Measurements from ENCODE around the gene PCBP3.

The PCBP3 gene

DNA sequence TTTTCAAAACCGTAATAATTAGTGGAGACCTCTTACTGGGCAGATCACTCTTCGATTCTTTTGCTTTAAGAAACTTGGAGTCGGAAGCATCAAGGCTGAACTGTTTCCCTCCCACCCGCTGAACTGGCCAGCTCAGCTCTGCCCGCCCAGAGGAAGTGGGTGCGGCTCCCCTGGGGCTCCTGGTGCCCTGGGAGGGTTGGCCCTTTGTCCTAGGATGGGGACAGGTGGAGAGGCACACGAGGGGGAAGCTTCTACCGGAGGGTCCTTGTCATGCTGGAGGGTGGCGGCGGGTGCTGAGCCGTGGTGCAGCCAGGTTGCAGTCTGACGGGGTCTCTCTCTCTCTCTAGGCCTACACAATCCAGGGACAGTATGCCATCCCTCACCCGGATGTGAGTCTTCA lies 273.7 kb downstream of the PCBP3 start:
- Histone ChIP-seq H3K27me3 (ENCODE audit: insufficient read depth, low read depth, severe bottlenecking) (no peaks in the 10 kb centered on the region), H3K36me3 (no peaks in the 10 kb centered on the region), H3K27ac (no peak overlapping the region), H3K9me3 (ENCODE audit: severe bottlenecking) (no peaks in the 10 kb centered on the region), H3K4me3 (ENCODE audit: low read depth, low read length) (no peak overlapping the region)
- DNase-seq, result no peak
- TF ChIP-seq, protein P1, sequence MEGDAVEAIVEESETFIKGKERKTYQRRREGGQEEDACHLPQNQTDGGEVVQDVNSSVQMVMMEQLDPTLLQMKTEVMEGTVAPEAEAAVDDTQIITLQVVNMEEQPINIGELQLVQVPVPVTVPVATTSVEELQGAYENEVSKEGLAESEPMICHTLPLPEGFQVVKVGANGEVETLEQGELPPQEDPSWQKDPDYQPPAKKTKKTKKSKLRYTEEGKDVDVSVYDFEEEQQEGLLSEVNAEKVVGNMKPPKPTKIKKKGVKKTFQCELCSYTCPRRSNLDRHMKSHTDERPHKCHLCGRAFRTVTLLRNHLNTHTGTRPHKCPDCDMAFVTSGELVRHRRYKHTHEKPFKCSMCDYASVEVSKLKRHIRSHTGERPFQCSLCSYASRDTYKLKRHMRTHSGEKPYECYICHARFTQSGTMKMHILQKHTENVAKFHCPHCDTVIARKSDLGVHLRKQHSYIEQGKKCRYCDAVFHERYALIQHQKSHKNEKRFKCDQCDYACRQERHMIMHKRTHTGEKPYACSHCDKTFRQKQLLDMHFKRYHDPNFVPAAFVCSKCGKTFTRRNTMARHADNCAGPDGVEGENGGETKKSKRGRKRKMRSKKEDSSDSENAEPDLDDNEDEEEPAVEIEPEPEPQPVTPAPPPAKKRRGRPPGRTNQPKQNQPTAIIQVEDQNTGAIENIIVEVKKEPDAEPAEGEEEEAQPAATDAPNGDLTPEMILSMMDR (IDR thresholded peaks at IDR 0.05; ENCODE audit: low read depth, low read length), result no peak

DNA sequence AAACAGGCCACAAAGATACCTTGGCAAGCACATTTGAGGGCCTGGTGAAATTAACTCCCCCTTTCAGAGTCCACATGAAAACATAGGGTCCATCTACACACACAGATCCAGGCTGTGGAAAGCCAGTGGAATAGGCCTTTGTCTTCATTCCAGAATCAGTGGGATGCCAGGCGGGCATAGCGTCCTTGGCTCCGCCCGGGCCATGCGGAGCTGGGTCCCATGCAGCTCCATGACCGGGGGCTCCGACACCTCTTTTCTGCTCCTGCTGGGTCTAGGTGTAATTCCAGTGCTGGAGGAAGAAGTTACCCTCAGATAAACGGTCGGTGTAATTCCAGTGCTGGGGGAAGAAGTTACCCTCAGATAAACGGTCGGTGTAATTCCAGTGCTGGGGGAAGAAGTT lies 274.5 kb downstream of the PCBP3 start:
- Histone ChIP-seq H3K27me3 (ENCODE audit: insufficient read depth, low read depth, severe bottlenecking) (no peaks in the 10 kb centered on the region), H3K9me3 (ENCODE audit: severe bottlenecking) (no peaks in the 10 kb centered on the region), H3K27ac (no peak overlapping the region), H3K4me3 (ENCODE audit: low read depth, low read length) (no peak overlapping the region), H3K36me3 (no peaks in the 10 kb centered on the region)
- TF ChIP-seq, protein P1 (IDR thresholded peaks at IDR 0.05; ENCODE audit: low read depth, low read length), result no peak
- DNase-seq, result no peak

DNA sequence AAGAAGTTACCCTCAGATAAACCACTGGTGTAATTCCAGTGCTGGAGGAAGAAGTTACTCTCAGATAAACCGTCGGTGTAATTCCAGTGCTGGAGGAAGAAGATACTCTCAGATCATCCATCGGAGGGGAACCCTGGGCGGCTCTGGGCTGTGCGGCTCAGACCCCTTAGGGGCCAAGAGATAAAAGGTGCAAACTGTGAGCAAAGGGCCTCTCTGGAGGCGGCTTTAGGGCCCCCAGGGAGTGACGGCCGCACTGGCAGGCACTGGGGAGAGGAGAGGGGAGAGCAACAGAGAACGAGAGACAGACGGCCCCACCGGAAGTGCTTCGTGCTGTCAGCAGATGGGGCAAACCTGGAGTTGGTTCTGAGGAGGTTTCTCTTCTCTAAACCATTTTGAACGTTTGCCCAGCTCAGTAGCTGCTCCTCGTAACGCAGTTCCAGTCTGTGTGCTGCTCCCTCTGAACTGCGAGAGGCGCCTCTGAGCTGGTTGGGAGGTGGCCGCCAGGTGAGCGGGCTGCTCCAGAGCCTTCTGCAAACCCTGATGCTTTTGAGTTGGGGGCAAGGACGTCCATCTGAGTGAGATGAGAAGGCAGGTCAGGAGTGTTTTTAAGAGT lies 275.4 kb downstream of the PCBP3 start:
- Histone ChIP-seq H3K36me3 (0 out of 2 replicates have a peak, but pooled peaks cover 2% of the 10 kb centered on the region), H3K27ac (no peak overlapping the region), H3K9me3 (ENCODE audit: severe bottlenecking) (no peaks in the 10 kb centered on the region), H3K4me3 (ENCODE audit: low read depth, low read length) (no peak overlapping the region), H3K27me3 (ENCODE audit: insufficient read depth, low read depth, severe bottlenecking) (no peaks in the 10 kb centered on the region)
- DNase-seq, result no peak
- TF ChIP-seq, protein P1 (IDR thresholded peaks at IDR 0.05; ENCODE audit: low read depth, low read length), result 0 out of 2 replicates have a peak, but pooled peaks have one; percentile 6

DNA sequence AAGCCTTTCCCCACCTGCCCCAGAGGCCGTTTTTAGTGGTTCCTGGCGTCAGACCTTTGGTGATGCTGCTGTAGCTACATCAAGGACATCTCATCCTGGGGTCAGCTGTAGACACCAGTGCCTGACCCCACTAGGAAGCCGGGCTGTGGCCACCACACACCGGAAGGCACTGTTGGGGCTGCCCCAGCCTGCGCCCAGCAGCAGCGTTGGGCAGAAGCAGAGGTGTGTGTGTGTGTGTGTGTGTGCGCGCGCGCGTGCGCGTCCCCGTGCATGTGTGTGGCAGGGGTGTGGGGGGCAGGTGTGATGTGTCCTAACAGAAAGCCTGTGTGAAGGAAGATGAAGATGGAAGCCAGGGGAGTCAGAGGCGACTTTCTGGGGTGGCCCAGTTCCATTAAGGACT lies 276.1 kb downstream of the PCBP3 start:
- TF ChIP-seq, protein P1 (IDR thresholded peaks at IDR 0.05; ENCODE audit: low read depth, low read length), result no peak
- H3K36me3 ChIP-seq, result 0 out of 2 replicates have a peak, but pooled peaks cover 2% of the 10 kb centered on the region
- no peak overlapping the region for H3K27ac ChIP-seq
- H3K27me3 ChIP-seq (ENCODE audit: insufficient read depth, low read depth, severe bottlenecking), result no peaks in the 10 kb centered on the region
- H3K4me3 ChIP-seq (ENCODE audit: low read depth, low read length), result no peak overlapping the region
- H3K9me3 ChIP-seq (ENCODE audit: severe bottlenecking), result no peaks in the 10 kb centered on the region
- no peak for DNase-seq

DNA sequence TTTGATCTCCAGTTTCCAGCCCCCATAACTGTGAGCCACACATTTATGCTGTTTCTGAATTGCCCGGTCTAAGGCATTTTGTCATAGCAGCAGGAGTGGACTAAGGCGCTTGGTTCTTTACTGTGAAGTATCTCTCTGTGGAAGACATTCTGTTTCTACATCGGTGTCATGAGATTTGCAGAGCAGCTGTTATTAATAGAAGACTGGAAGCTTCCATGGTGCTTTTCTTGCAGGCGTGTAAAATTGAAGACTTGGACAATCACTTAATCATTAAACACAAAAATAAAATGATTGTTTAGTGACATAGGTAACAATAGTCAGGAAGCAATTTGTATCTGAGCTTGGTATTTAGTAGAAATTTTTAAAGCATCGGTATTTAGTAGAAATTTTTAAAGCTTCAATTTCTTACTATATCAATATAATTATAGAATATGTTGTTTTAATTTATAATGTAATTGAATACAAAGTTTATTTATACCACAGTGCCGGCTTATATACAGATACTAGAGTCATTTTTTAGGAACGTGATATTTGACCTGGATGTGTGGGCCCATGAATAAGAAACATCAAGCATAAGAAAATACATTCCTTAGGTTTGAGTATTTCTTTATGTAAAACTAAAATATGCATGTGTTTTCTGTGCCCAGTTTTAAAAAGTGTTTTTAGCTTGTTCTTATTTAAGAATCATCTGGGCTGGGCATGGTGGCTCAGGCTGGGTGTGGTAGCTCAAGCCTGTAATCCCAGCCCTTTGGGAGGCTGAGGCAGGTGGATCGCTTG lies 277.5 kb downstream of the PCBP3 start:
- TF ChIP-seq, protein P1 (IDR thresholded peaks at IDR 0.05; ENCODE audit: low read depth, low read length), result no peak
- Histone ChIP-seq H3K9me3 (ENCODE audit: severe bottlenecking) (no peaks in the 10 kb centered on the region), H3K36me3 (0 out of 2 replicates have a peak, but pooled peaks cover 2% of the 10 kb centered on the region), H3K27ac (no peak overlapping the region), H3K4me3 (ENCODE audit: low read depth, low read length) (no peak overlapping the region), H3K27me3 (ENCODE audit: insufficient read depth, low read depth, severe bottlenecking) (no peaks in the 10 kb centered on the region)
- no peak for DNase-seq

Data from WERI-Rb-1 (cell line).